AG08395 (cell line): Measurements from ENCODE around the gene RNF26.
"Not testable (repeated sequence)": the region's sequence is repeated elsewhere in the genome, so short reads cannot be mapped to it uniquely, and the experiment has no call there.

Experiments
- DNase-seq: peaks from one replicate; pipeline ENCODE4 v3.0.0; 2012; ENCODE audit warnings: mixed read lengths, low spot score

RNF26 gene

DNA sequence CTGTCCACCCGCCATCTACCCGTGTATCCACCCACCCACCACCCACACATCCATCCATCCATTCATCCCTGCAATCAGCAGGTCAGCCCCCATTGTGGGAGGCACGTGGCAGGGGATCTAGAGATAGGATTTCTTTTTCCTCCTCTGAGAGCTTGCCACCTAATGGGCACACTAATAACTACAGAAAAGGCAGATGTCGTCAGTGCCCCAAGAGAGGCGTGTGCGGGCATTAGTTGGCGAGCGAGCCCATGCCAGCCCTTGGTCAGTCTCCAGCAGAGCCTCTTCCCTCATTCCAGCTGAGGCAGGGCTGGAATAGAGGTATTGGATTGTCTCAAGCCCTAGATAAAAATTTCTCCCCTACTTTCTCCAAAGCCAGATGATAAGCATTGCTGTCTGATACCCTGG, 37.5 kb downstream of the RNF26 start:
- DNase-seq, result no peak

DNA sequence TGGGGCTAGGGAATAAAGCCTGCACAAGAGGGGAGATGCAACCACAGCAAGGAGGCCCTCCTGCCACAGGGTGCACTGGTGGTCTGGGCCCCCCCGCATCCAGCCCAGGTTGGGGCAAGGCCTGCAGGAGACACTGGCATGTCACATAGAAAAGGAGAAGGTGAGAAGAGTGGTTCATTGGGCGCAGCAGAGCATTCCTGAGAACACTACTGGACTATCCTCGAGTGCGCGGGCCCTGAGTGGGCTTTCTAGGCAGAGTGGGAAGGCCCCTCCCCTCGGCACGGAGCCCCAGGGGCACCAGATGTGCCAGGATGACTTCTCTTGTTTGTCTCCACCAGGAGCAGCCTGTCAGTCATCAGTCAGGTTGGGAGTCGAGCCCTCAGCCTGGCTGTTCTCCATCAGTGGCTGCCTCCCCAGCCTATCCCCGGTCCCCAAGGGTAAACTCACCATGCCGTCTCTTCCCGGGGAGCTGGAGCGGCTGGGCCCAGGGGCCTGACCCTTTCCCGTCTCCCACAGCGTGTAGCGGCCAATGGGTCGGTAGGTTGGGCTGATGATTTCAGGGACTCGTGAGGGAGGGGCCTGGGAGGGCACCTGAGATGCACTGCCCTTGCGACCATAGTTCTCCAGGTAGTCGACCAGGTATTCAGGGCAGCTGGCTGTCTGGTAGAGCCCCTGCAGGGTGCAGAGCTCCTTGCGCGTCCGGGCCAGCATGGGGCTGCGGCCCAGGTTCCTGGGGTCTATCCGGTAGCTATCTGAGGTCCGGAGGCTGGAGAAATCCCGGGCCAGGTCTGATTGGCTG, 38.1 kb downstream of the RNF26 start:
- no peak for DNase-seq

DNA sequence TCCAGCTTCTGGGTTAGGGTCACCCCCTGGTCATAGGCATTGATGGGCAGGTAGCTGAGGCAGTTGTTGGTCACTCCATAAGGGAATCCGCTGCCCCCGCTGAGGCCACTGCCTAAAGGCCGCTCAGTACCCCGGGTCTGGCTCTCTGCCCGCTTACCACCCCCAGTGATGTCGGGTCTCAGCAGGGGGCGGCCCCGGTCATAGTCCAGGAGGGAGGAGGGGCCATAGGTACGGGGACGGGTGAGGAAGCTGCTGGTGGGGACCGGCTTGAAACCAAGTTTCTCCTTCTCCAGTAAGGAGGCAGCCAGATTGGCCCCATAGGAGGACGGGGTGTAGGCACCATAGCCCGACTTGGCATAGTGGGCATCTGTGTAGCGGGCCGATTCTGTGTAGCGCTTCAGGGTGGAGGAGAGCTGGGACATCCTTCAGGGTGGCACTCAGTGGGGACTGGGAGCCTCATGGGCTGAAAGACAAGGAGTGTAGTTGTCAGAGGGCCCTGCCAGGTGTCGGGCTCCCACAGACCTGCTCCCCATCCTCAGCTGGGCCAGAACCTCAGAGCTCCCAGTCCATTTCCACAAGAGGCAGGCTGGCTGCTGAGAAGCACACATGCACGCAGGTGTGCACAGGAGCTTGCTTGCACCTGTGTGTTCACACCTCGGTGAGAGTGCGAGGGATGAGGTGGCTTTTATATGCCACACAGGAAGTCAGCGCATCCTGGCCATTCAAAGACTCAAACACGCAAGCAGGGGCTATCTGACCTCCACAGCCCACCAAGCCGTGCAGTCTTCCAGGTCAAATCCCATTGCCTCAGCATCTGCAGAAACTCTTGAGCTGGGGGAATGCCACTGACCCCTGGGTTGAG, 39.0 kb downstream of the RNF26 start:
- DNase-seq, result no peak

DNA sequence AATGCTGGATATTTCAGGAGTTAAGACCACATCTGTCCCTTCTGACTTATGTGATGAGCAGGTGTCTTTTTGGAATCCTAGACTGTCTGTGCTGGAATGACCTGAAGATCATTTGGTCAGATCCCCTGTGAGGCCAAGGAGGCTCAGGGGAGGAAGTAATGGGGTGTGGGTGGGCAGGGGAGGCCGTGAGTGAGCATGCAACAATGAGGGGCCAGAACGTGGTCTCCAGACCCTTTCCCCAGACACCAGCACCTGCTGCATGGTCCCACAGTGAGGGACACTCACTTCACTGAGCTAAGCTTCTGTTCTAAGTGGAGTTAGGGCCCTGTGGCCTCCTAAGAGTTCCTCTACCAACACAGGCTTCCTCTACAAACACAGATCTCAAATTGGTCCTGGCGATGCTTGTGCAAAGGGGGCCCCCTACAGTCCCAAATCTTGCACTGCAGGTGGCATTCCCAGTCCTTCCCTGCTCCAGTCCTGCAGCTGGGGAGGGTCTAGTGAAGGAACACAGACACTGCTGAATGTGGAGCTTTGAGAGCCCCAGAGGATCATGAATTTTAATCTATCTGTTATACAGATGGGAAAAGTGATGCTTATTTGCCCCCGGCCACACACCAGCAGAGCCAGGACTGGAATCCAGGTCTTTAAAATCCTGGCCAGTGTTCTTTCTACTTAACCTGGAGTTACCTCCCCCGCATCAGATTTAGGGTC, 39.7 kb downstream of the RNF26 start:
- DNase-seq, result peak; percentile 80

DNA sequence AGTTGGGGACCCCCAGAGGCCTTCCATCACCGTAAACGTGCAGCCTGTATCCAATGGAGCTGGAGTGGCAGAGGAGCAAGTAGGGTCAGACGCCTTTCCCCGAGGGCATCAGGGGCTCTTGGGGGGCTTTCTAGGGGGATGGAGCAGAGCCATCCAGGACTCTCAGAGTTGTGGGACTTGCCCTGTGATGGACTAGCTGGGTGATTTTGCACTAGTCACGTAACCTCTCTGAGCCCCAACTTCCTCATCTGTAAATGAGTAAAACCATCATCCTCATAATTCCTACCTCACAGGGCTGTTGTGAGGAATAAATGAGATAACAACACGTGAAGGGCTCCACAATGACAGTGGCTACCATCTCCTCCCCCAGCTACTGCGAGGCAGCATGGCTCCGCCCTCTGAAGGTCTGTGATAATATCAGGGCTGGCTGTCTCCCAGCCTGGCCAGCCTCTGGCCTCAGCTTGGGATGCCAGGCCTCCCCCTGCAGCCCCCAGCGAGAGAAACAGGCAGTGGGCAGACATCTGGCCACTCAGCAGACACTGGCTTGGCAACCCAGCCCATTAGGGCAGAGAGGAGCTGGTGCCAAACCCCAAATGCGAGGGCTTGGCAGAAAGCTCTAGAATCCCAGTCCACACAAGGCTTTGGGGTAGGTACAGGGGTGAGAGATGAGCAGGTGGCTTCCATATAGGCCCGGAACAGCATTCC, 40.5 kb downstream of the RNF26 start:
- no peak for DNase-seq

DNA sequence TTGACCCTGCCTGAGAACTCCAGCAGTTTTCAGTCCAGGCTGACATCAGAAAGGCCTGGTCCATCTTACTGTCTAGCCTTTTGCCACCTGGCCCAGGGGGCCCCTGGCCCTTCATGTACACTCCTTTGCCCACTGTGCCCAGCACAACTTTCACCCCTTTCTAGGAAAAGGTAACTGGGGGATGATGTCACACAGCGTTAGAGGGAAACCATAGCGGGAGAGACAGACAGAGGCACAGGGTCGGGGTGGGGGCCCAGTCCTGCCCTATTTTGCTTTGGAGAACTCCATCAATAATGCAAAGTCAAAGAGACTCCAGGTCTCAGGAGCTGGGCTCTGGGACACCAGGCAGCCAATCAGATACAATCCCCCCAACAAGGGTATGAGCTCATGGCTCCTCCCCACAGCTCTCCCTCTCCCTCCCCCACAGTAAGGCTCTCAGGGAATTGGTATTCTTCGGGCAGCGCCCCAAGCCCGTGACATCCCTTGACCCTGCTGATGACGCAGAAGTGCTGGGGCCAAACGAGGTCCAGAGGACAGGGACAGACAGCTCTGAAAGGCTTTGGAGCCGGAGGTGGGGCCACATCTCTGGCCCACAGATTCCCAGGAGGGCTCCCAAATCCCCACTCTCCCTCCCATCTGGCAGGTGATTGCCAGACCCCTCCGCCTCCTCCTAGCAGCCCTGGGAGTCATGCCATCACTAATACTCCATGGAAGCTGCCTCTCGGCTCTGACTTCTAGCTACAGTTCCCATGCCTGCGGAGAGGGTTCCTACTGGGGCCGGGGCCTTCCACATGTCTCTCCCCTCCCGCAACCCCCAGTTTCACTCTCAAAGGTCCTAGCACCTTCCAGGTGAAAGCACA, 41.2 kb downstream of the RNF26 start:
- DNase-seq, result no peak

DNA sequence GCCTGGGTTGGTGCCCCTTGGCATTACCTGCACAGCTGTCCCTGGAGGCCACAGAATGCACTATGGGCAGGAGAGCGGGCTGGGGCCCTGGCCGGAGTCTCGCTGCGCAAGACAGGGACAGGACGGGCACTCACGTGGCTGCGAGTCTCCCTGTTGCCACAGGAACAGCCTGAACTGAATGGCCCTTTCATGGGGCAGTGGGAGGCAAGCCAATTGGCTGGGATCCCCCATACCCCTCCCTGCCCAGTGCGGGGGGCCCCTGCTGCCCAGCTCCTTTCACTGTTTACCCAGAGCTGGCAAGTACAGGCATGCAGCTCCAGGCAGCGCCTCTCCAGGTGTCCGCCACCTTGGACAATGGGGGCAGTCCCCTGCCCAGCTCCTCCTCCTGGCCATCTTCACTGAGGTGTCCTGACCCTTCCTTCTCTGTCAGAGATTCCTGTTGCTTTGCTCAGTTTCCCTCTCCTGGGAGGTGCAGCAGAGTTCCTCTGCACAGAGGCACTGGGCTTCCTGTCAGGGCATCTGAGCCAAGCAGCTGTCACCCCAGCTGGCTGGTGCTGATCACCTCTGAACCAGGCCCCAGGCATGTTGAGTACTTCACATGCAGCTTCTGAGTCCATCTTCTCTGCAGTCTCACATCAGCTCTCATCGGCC, 42.0 kb downstream of the RNF26 start:
- no peak for DNase-seq

DNA sequence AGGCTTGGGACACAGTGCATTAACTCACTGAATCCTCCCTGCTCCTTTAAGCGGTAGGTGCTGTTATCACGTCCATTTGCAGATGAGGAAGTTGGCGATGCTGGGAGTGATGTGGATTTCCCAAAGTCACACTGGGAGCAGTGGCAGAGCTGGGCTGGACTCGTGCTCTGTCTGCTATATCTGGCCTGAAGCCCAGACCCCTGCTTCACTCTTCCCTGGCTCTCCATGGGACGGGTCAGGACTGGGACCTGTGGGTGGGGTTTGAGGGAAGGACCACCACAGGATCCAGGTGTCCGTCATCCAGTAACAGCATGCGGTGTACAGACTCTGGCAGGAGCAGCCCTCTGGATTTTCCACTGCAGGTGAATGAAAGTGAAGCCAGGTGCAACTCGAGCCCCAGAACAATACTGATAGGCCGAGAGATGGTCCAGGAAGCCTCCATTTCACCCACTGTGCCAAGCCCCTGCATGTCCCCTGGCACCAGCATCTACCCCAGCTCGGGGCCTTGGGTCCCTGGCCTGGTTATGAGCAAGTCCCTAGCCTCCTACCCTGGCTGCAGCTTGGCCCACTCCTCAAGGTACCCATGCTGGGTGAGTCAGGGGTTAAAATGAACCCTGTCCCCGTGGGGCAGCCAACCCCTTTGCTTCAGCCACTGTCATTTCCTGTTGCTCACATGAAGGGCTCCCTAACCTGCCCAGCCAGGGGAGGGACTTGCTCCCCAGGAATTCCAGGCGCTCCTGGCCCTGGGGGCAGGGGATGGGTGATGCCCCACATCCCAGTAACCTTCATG, 43.0 kb downstream of the RNF26 start:
- DNase-seq, result no peak

DNA sequence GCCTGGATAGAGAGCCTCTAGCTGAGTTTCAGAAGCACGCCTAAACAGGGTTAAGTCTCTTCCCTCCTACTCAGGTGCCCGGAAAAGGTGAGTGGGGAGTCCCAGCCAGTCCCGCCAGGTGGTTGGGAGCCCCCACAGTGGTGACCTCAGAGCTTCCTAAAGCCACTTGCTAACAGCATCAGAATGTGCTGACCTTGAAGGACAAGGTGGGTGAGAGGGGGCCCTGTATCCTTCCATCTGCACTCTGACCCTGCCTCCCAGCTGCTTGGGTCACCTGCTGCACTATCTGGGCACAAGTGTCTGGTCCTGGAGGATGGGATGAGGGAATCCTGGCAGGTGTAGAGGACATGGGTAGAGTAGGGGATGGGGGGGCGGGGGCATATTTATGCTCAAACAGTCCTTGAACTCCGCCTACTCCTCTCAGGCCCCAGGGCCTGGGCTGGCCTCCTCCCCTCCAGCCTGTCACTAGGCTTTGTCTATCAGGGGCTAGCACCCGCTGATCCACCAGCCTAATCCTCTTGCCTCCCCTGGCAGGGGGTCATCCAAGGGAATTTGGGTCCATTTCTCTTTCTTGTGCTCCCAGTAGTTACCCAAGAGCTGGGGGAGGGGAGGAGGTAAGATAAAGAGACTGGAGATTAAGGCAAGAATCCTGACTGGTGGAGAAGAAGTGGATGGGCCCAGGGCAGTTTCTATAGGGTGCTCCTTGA, 43.8 kb downstream of the RNF26 start:
- DNase-seq, result no peak

DNA sequence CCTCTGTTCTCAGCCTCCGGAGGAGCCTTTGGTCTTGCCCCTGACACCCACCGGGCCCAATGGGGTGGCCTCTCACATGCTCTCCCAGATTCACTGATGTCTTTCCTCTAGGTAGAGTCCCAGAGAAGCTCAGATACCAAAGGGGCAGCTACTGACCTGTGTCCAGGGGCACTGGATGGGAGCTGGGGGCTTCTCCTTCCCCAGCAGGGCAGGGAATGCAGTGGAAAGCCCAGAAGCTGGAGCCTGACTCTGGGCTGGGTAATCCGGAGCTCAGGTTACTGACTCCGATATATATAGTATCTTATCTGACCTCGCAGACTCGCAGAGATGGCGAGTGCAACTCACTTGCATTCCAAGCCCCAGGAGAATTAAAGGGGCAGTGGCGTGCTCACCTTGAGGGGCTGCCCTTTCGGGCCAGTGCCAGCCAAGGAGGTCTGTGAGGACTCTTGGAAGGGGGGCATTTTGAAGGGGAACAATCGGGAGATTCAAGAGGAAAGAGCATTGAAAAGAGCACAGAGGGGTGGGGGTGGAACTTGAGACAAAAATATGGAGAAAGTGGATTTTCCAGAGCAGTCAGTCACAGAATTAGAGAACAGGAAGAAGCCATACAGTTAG, 44.6 kb downstream of the RNF26 start:
- no peak for DNase-seq

DNA sequence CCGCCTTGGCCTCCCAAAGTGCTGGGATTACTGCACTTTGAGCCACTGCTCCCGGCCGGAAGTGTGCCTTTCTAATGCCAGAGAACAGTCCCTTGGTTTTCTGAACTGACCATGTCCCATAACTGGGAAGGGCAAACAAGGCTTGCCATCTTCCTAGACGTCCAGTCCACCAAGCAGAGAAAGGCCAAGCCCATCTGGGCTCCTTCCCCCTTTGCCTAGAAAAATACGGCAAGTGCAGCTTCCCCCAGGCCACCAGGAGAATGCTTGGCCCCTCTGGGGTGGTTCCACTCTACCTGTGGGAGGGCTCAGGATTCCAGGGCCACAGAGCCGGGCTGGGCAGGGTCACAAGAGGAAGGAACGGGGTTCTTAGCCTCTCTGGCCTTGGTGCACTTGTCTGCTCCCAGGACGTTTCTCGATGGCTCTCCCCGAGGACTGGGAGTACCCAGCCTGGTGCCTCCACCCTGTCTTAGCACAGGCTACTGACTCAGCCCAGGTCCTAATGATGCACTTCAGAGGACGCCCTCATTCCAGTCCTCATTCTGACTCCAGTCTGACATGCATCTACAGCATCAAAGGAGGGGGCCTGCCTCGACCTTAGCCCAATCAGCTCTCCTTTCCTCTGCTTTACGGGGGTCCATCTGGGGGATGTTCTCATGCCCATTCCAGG, 46.0 kb downstream of the RNF26 start:
- DNase-seq, result no peak

DNA sequence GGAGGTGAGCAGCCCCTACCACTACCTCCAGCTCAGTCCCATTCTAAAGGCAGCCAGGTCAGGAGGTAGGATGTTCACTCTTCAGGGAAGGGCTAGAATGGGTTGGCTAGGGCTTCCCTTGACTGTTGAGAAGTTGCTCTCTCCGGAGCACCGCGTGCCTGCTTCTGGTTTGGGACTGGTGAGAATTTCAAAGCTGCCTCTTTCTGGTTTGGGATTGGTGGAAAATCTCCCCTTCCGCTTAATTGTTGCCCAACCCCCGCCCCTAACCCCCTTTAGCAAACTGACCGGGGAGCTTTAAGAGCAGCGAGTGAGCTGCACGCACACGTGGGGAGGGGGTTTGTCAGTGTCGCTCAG, 46.5 kb downstream of the RNF26 start:
- no peak for DNase-seq

DNA sequence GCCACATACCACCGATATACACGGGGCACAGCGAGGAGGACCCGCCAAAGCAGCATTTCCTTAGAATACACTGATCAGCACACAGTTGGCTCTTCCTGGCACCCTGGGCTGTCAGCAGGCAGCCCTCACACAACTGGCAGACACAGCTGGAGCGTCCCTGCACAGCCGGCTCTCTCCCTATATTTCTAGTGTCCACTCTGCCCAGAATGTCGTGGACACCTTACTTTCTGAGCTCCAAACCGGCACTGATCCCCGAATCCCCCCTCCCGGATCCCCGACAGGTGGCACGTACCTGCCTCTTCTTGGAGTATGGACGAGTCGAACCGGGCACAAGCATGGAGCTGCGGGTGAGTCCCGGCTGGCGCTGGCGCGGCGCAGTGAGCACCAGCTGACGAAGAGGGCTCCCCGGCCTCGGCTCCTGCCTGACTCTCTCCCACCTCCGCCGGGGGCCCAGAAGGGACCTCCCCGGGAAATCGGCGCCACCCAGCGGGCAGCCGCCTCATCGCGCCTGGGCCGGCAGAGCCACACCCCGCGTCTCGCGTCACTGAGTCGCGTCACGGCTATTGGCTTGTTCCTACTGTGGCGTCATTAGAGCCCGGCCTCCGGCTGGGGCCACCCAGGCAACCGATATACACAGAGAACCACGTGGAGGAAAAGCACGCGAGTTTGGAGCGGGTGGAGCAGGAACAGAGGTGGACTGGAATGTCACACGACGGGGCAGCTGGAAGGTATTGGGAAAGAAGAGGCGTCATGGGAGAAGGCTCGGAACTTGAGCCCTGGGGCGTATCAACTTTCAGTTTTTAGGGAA, 47.1 kb downstream of the RNF26 start, which contains the start of gene USP2:
USP2 (minus strand) TSS at position 510 of the 808 bp plus-strand sequence. CDS start 8,210 bp downstream, outside the sequence.
- peak; percentile 97 for DNase-seq

DNA sequence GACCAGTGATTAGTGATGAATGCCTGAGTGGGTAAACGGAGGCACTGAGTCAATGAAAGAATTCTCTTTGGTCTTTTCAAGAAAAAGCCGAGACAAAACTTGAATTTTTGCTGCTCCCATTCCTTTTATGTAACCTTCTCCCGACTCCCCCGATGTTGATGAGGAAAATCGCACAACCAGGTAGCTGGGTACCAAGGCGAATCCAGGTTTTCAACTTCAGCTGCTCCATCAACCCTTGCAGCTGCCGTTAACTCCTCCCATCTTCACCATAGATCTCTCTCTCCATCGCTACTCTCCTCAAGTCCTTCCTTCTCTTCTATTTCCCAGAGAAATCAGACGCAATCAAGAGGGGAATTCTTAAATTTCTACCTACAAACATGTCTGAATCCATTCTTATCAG, 47.8 kb downstream of the RNF26 start:
- DNase-seq, result no peak

DNA sequence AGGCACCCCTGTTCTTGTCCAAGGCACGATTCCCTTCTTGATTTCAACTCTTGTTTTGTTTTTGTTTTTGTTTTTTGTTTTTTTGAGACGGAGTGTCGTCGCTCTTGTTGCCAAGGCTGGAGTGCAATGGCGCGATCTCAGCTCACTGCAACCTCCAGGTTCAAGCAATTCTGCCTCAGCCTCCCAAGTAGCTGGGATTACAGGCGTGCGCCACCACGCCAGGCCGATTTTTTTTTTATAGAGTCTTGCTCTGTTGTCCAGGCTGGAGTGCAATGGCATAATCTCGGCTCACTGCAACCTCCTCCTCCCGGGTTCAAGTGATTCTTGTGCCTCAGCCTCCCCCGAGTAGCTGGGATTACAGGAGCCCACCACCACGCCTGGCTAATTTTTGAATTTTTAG, 48.2 kb downstream of the RNF26 start:
- DNase-seq, result not testable (repeated sequence)

DNA sequence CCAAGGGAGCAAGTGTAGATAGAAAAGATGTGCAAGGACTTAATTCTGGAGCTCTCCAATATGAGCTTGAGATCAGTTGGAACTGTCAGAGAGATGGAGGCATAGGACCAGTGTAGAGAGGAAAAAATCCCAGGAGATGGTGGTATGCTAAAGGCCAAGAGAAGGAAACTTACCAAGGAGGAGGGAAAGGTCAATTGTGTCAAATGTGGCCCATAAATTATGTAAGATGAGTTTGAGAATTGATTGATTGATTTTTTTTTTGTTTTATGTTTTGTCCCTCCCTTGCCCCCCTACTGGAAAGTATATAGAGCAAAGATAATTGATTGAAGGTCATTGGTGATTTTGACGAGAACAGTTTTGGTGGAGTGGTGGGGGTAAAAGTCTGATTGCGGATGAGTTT, 50.0 kb downstream of the RNF26 start:
- no peak for DNase-seq
